Muscle of arm (tissue), 12 donors: ENCODE data around the gene CPNE4. TPM values are rescaled to one million over a fixed set of nuclear protein-coding genes. Genes with fewer than 3 reads are reported as not detected.

ENCODE experiments used
- DNase-seq: peaks from one replicate; pipeline ENCODE4 v3.0.0-alpha.2; 2013
- polyA plus RNA-seq, 12 donors: library from polyadenylated mRNA; unstranded; fragments of 120-200 nt; gene quantifications; one replicate each; pipeline ENCODE4 v1.2.1, GENCODE V29; 2013; ENCODE audit not compliant: insufficient read length in 12 of 12

CPNE4 gene
- polyA plus RNA-seq, 12 donors: 0.15 to 3.4 (median 0.37) TPM; not detected in 4

DNA sequence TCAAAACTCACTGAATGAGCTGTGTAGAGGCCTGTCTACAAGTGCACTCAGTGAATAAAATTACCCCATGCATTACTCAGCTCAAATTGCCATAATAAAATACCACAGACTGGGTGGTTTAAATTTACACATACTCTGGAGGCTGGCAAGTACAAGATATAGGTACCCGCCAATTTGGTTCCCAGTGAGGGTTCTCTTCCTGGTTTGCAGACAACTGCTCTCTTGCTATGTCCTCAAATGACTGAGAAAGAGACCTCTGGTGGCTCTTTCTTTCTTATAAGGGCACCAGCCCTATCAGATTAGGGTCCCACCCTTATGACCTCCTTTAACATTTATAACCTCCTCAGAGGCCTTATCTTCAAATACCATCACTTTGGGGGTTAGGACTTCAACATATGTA lies 237.0 kb downstream of the CPNE4 start:
- DNase-seq: no peak

GRCh38 chr3:131796558-131797198 lies 238.1 kb downstream of the CPNE4 start:
- DNase-seq: no peak

DNA sequence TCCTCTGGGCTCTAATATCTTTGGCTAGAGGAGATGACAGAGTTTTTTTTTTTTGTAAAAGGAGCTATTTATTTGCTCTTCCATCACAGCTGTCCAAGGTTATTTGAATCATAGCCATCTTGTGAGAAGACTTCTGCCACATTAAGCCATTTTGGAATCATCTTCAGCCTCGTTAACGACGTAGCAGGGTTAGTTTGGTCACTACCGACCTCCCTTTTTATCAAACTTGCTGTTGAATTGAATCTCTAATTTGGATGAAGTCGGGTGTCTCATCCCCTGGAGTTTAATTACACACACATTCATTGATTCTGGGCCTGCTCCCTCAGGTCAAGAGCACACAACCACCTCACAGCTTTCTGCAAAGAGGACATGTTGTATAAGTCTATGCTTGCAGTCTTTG lies 238.7 kb downstream of the CPNE4 start:
- no peak for DNase-seq

DNA sequence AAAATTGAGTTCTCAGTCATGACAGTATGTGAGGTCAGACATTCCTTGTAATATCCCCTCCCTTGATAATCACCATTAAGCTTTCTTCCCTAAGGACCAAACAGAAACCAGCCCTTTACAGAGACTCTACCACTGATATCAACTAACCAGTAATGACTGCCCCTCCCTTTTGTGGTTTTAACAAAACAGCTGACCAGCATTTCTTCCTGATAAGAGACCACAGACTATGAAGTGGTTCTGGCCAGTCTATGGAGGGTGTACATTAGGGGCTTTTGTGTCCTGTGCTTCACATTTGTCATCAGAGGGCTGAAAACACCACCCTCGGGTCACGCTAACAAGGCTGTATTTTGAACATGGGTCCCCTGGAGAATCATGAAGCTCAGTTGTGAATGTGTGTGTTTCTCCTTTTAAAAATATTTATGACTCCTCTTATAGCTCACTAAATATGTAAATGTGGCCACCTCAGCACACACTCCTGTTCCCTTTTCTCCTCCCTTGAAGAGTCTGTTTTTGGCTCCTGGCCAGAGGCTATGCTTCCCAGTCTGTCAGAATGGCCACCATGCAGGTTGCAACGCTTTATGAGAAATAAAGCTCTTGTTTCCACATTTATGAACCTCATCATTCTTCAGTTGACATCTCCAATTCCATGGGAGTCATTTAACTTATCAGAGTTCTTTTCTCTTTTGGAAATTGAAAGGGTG lies 239.3 kb downstream of the CPNE4 start:
- DNase-seq: no peak

DNA sequence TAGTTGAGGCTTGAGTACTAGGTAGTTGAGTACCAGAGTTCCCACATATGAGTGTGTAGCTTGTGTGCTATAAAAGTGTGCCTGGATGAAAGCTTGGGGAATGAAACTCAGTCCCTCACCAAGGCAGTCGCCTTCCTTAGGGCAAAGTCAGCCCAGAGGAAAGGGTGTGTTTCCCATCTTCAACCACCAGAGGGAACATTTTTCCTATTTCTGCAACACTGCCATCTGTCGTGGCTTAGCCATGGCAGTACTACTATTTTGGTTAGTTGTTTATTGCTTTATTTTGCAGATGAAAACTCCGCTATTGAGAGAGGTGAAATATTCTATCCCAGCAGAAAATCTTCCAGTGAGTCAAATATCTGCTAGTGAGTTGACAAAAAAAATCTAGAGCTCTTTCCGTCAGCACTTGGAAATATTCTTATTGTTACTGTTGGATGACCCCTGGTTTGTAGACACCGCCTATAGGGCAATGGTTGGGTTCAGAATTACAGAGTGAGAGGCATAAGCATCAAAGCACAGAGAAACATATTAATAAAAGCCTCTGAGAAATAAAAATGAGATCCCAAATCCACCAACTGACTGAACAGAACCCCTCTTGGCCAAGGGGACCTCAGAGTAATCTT lies 239.9 kb downstream of the CPNE4 start:
- DNase-seq: peak; percentile 43

DNA sequence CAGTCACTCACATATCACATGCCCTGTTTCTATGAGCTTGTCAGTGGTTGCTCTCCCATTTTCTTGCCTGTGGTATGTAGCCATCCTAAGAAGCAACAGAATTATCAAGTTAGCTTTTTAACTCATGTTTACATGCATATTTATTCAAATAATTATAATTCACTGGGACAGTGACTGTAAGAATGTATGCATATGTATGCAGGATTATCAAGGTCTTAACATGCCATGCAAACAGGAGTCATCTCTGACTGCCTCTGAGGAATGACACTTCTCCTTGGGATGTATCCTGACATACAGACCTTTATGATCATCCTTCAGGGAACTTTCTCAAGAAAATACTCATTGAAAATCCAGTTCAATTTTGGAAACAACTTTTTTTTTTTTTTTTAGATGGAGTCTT lies 240.9 kb downstream of the CPNE4 start:
- DNase-seq: no peak

- DNase-seq: no peak
Observed at GRCh38 chr3:131789188-131789587, 245.6 kb downstream of the CPNE4 start.

GRCh38 chr3:131786386-131786785 lies 248.4 kb downstream of the CPNE4 start:
- DNase-seq: no peak

DNA sequence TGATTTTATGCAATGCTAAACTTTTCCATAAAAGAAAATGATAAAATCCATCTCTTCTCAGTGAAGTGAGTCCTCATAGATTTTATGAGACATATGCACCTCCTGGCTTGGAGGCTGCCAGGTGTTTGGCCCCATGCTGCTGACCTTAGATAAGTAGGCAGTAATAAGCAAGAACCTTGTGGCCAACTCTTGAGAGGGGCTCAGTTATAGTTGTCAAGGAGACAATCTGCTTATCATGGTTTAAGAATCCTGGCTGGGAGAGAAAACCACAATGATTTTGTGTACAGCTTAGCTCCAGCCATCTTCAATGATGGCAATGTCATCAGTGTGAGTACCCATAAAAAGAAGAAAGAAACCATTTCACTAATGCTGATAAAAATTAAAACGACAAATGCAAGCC lies 252.1 kb downstream of the CPNE4 start:
- DNase-seq: no peak

- no peak for DNase-seq
Observed at GRCh38 chr3:131778526-131778925, 256.3 kb downstream of the CPNE4 start.

DNA sequence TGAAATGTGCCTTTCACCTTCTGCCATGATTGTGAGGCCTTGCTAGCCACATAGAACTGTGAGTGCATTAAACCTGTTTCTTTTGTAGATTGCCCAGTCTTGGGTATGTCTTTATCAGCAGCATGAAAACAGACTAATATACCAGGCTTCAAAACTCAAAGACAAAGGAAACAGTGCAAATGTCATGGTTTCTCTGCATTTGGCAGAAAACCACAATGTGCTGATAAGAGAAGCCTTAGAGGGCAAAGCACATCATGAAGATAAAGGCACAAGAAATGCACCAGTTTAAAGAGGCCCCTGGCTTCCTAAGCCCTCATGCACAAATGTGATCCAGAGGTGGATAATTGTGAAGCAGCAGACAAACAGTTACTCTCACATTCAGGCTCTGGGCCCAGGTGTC lies 259.2 kb downstream of the CPNE4 start:
- DNase-seq: no peak

DNA sequence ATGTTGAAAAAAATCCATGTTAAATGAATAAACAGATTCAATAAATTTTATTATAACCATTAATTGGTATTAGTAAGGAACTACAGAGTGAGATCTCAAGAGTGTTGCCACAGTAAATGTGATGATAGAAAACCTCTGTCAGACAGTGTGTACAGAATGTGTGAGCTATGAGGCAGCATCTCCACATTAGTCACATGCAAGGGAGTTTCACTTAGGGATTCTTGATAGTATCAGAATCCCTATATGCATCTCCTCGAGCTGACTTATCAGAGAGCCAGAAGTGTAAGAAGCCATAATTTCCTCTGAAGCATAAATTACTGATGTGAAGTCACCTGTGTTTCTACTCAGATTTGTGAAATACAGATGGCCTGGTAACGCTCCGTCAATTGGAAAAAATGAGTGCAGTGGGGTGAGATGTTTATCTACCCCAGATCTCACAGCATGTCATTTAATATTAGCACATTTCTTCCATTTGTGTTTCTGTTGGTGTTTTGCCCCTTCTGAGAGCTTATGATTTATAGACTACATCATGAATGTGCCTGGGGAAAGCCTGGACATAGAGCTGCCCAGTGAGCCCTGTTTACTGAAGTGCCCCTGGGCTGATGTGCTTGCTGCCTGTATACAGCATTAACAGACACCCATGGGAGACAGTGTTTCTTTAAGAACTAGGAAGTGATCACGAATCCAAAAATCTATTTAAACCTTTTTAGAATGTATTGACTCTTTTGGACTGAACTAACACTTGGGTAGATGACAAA lies 262.4 kb downstream of the CPNE4 start:
- DNase-seq: no peak

DNA sequence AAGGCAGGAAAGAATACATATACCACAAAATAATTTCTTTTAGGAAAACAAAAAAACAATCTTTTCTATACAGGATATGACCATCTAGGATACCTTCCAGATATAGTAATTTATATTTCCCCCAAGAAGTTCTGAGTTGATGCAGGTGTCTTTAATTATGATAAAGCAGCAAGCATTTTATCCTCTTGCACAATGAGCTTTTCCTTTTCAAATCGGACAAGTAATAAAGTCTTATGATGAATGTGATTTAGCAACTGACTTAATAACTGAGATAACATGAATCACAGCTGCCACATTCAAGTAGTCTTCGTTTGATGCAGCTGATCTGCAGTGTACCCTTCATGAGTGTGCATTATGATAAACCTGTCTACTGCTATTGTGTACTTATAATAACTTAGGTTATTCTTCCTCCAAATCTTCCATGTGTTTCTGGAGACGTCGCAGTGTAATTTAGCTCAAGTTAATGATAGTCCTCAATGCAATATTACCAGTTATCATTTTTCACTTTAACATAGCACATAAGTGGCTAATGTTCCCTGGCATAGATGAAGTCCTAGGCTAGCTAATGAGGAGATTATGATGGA lies 271.7 kb downstream of the CPNE4 start:
- no peak for DNase-seq

GRCh38 chr3:131756405-131756804 lies 278.4 kb downstream of the CPNE4 start:
- DNase-seq: no peak

- no peak for DNase-seq
Observed at GRCh38 chr3:131755380-131755779, 279.4 kb downstream of the CPNE4 start.

- no peak for DNase-seq
Observed at GRCh38 chr3:131750256-131750655, 284.6 kb downstream of the CPNE4 start.

DNA sequence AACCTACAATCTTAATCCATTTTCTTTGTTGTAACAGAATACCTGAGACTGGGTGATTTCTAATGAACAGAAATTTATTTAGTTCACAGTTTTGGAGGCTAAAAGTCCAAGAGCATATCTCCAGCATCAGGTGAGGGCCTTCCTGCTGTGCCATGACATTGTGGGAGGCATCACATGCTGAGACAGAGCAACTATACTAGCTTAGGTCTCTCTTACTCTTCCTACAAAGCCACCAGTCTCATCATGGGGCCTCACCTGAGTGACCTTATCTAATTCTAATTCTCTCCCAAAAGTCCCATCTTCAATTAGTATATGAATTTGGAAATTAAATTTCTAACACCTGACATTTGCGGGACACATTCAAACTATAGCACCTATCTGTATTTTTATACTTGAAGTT lies 285.0 kb downstream of the CPNE4 start:
- DNase-seq: no peak

DNA sequence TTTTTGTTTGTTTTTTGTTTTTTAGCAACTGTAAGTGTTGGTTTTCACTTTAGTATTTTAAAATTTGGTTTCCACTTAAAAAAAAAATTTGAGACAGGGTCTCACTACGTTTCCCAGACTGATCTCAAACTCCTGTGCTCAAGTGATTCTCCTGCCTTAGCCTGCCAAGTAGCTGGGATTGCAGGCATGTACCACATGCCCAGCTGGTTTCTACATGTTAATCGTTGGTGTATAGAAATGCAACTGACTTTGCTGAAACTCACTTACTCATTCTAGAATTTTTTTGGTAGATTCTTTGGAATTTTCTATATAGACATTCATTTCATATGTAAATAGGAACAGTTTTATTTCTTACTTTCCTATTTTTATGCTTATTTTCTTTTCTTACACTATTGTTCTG lies 287.3 kb downstream of the CPNE4 start:
- no peak for DNase-seq

GRCh38 chr3:131744765-131745164 lies 290.0 kb downstream of the CPNE4 start:
- no peak for DNase-seq

DNA sequence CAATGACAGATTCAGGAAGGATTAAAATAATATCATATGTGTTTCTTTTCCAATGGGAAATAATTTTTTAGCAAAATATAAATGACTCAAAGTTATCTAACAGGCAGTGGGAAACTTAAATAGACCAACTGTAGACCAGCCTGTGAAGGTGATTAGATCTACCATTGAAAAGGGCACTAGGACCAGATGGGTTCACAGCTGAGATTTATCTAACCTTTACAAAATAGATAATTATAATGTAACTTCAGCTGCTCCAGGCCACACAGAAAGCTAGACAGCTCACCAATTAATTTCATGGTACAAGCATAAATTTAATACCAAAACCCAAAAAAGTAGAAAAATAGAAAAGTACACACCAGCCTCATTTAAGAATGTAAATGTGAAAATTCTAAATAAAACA lies 291.7 kb downstream of the CPNE4 start:
- no peak for DNase-seq

DNA sequence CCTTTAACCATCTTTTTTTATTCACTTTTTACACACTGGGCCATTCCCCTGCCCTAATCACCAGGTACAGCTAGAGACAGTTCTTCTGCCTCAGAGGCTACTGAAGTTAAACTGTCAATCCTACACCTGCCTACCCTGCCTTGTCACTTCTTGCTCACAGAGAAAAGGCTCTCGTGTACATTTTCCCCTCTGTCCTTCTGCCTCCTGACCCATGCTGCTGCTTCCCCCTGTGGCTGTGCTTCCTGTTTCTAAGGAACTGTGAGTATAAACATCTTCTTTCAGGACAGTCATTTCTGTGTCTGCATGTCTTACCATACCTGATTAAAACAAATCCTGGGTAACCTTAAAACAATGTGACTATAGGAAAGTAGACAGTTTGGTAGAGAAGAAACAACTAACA lies 295.6 kb downstream of the CPNE4 start:
- no peak for DNase-seq

DNA sequence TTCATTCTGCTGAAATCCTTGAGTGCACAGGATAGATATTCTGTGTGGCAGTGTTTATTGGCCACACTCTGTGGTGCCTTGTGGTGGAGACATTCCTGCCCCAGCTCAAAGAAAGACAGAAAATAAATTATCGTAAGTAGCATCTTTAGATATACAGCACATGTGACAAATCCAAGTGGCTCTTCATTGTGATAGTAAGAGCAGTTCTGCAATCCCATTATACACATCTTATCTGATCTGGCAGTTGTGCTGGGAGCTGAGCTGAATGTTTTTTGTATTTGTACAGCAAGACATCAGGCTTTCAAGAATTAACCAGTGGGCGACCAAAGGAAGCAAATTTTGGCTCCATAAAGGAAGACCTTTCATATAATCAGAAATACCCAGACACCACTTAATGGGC lies 296.7 kb downstream of the CPNE4 start:
- DNase-seq: no peak
